Psoas muscle (tissue), 8 donors: ENCODE measurements around the gene DMKN. TPM values are rescaled to one million over a fixed set of nuclear protein-coding genes. Genes with fewer than 3 reads are reported as not detected.

ENCODE experiments used
- ATAC-seq, 4 donors: fragments of 200-7000 bp; cut with Tn5 transposase; one replicate each; pipeline ENCODE4 v1.9.1; 2020; ENCODE audit warnings: moderate library complexity in 3 of 4, mild to moderate bottlenecking in 2 of 4
- DNase-seq, 2 donors: peaks; one replicate each; pipeline ENCODE4 v3.0.0-alpha.2; 2020
- H3K27ac ChIP-seq: fragments of 200-600 bp; one replicate; pipeline ENCODE4 v1.8.0; 2022
- H3K27me3 ChIP-seq, 3 donors: fragments of 200-600 bp in 1 of 3; one replicate each; pipeline versions ENCODE4 v1.6.1 to v1.8.0; 2013 to 2022; ENCODE audit warnings: low read length in 2 of 3, mild to moderate bottlenecking in 2 of 3, moderate library complexity in 1 of 3; ENCODE audit not compliant: insufficient read depth in 3 of 3
- H3K36me3 ChIP-seq, 2 donors: fragments of 200-600 bp in 1 of 2; one replicate each; pipeline versions ENCODE4 v1.6.1 to v1.8.0; 2013 to 2022; ENCODE audit warnings: low read depth in 1 of 2, mild to moderate bottlenecking in 1 of 2, moderate library complexity in 1 of 2; ENCODE audit not compliant: insufficient read depth in 1 of 2
- H3K4me1 ChIP-seq: fragments of 200-600 bp; one replicate; pipeline ENCODE4 v1.8.0; 2022
- H3K4me3 ChIP-seq: fragments of 200-600 bp; one replicate; pipeline ENCODE4 v1.8.0; 2022; ENCODE audit warnings: mild to moderate bottlenecking
- H3K9me3 ChIP-seq: fragments of 200-600 bp; one replicate; pipeline ENCODE4 v1.8.0; 2022
- CTCF ChIP-seq: fragments of 200-600 bp; IDR thresholded peaks from one replicate; pipeline ENCODE4 v1.8.0; 2022; ENCODE audit warnings: antibody characterized with exemption
- whole genome bisulfite sequencing, 3 donors: extraction: QIAGEN DNeasy Blood & Tissue Kit; methylation state at CpG; one replicate each; pipeline versions ENCODE4 v1.1.6 to v1.1.7; 2013; 5-methylcytosine and 5-hydroxymethylcytosine counted together
- intact Hi-C, 2 donors: fragments of 100-400 bp; cut with DNase I; formaldehyde crosslinking; loops; one replicate each; pipeline versions ENCODE4 v1.11.0 to v1.14.2; 2022
- long read RNA-seq, 2 donors: library from polyadenylated mRNA; unstranded; transcript quantifications; one replicate each; pipeline ENCODE4 v2.0.0, GENCODE V29; 2021
- polyA plus RNA-seq, 3 donors: library from polyadenylated mRNA; stranded (reverse); fragments of 200-250 nt; gene quantifications; one replicate each; pipeline ENCODE4 v1.2.3, GENCODE V29; 2013
- total RNA-seq, 4 donors: library from RNA; stranded (reverse); fragmentation: NEBNext Ultra II Directional in 2 of 4; extraction: Animal tissue kit (Norgen Biotek cat#: 25700) in 2 of 4; gene quantifications; one replicate each; pipeline versions ENCODE4 v1.2.1 to v1.2.4, GENCODE V29; 2021 to 2023
- donor health status: healthy with polysubstance abuse.
- donor health status: DM: no; HTN: no; CAD: no; lungs with moderate emphysema.
- donor health status: Bipolar disorder and iron deficiency.
- donor health status: healthy.
- donor health status: DM: yes; HTN: yes; CAD: no.
- donor health status: DM: no; HTN: no; CAD: no.
- donor health status: DM: no; HTN: no; CAD: no.
- donor health status: DM: yes; HTN: yes; CAD: no.

The DMKN gene, protein sequence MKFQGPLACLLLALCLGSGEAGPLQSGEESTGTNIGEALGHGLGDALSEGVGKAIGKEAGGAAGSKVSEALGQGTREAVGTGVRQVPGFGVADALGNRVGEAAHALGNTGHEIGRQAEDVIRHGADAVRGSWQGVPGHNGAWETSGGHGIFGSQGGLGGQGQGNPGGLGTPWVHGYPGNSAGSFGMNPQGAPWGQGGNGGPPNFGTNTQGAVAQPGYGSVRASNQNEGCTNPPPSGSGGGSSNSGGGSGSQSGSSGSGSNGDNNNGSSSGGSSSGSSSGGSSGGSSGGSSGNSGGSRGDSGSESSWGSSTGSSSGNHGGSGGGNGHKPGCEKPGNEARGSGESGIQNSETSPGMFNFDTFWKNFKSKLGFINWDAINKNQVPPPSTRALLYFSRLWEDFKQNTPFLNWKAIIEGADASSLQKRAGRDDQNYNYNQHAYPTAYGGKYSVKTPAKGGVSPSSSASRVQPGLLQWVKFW
- total RNA-seq (under 1 TPM in 3 of 4 donors, not detected in 1; 0.44 to 0.63 (median 0.45) TPM), polyA plus RNA-seq (under 1 TPM; 0.21 to 0.77 (median 0.73) TPM)
- long read RNA-seq, donor 1: 0 reads
- long read RNA-seq, donor 2: 0 reads

DNA sequence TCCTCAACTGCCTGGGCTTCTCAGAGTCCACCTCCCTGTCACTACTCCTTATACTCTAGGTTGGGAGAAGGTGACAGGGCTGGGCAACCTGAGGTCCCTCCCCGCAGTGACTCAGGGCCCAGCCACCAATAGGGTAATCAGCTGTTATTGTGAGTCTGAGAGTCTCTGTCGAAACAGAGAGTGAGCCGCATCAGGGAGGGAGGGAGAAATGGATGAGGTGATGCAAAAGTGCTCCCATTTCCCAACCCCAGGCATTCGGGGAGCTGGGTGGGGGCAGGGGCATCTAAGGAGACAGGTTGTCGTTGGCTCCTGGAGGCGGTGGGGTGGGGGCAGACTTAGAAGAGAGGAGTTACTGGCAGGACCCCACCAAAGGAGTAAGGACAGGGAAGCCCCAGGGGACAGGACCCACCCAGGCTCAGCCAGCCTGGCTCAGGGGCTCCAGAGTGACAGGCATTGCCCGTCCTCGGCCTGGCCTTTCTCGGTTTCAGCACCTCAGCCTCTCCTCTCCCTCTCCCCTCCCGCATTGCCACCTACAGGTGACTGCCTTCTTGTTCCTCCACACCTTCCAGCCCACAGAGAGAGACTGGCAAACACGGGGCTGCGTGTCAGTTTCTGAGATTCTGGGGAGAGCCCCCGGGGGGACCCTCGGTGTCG lies at the start of gene DMKN:
Gene DMKN, minus strand, starts transcription at position 22 of the 654 bp plus-strand sequence. CDS start 174 bp downstream, outside the sequence.
- Histone ChIP-seq H3K27me3 (peaks cover 0 to 71% (median 31%) of the 10 kb centered on the region in 3 donors), H3K36me3 (no peaks in the 10 kb centered on the region), H3K9me3 (no peaks in the 10 kb centered on the region), H3K4me1 (peaks cover 4% of the 10 kb centered on the region), H3K4me3 (no peak within 1 kb of the TSS), H3K27ac (no peak within 1 kb of the TSS)
- no peak for TF ChIP-seq CTCF
- intact Hi-C loops: no loop called here
- no peak for DNase-seq
- 12 to 13% (median 12%) methylated on average over 14 to 15 of the region's 15 CpGs for WGBS, 3 donors
- no peak for ATAC-seq

DNA sequence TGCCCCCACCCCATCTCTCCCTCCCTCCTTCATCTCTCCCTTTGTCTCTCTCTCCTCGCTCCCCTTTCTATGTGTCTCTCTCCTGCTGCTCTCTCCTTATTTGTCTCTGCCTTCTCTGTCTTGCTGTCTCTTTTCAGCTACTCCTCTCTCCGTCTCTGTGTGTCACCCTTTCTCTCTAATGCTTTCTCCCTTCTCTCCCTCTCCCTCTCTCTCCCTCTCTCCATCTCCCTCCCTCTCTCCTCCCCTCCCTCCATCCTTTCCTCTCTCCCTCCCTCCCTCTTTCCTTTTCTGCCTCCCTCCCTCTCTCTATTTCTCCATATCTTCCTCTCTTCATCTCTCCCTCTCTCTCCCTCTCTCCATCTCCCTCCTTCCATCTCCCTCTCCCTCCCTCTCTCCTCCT lies 49.3 kb upstream of the DMKN start:
- no peak for TF ChIP-seq CTCF
- 51 to 59% (median 52%) methylated on average over 2 of the region's 2 CpGs for WGBS, 3 donors
- Histone ChIP-seq H3K4me3 (no peak overlapping the region), H3K4me1 (no peaks in the 10 kb centered on the region), H3K27me3 (peaks cover 0 to 47% (median 24%) of the 10 kb centered on the region in 3 donors), H3K36me3 (no peaks in the 10 kb centered on the region), H3K27ac (no peak overlapping the region), H3K9me3 (no peaks in the 10 kb centered on the region)
- intact Hi-C loops: no loop called here
- DNase-seq (no peak), ATAC-seq (no peak)

DNA sequence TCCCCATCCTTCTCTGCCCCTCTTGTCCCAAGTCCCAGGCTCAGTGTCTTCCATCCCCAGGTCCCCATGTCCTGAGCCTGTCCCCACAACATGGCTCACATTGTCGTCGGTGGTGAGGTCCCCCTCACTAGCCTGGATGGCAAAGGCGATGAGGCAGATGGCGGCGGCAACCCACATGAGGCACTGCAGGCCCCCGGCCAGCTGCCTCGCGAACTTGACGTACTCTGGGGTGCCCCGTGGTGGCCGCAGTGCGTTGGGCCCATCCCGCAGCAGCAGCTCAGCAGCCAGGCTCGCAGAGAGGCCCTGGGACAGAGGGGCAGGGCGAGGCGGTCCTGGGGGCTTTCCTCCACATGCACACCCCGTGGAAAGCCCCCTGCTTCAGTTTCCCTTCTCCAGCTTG lies 48.9 kb upstream of the DMKN start:
- no peak for TF ChIP-seq CTCF
- no peak overlapping the region for H3K4me3 ChIP-seq
- no peaks in the 10 kb centered on the region for H3K4me1 ChIP-seq
- 41 to 50% (median 42%) methylated on average over 15 to 17 of the region's 17 CpGs for whole genome bisulfite sequencing, 3 donors
- H3K27ac ChIP-seq: no peak overlapping the region
- H3K27me3 ChIP-seq: peaks cover 0 to 47% (median 24%) of the 10 kb centered on the region in 3 donors
- ATAC-seq: no peak
- no peaks in the 10 kb centered on the region for H3K9me3 ChIP-seq
- intact Hi-C loops: no loop called here
- H3K36me3 ChIP-seq: no peaks in the 10 kb centered on the region
- no peak for DNase-seq

GRCh38 chr19:35561436-35561835 lies 48.0 kb upstream of the DMKN start:
- DNase-seq (no peak), ATAC-seq (no peak)
- Histone ChIP-seq H3K4me1 (no peaks in the 10 kb centered on the region), H3K27me3 (peaks cover 0 to 47% (median 24%) of the 10 kb centered on the region in 3 donors), H3K36me3 (no peaks in the 10 kb centered on the region), H3K4me3 (no peak overlapping the region), H3K27ac (no peak overlapping the region), H3K9me3 (no peaks in the 10 kb centered on the region)
- intact Hi-C loops: no loop called here
- TF ChIP-seq CTCF: no peak
- WGBS, 3 donors: 61 to 73% (median 68%) methylated on average over 6 of the region's 6 CpGs
